GM23338 (cell line): ENCODE measurements around the gene GRID2. TPM values are rescaled to one million over a fixed set of nuclear protein-coding genes. Genes with fewer than 3 reads are reported as not detected.

ENCODE experiments used
- ATAC-seq: fragments of 200-7000 bp; cut with Tn5 transposase; 3 replicates; pipeline ENCODE4 v1.9.1; 2020
- DNase-seq: peaks from one replicate; pipeline ENCODE4 v3.0.0-alpha.2; 2015; ENCODE audit warnings: low spot score
- H2AFZ ChIP-seq: fragments of 200-600 bp; sonication (generic); 2 replicates; pipeline ENCODE4 v1.8.0; 2016; ENCODE audit warnings: antibody characterized with exemption, mild to moderate bottlenecking, moderate library complexity
- H3F3A ChIP-seq: fragments of 200-600 bp; sonication (generic); replicated peaks from 2 replicates; pipeline ENCODE4 v1.8.0; 2017; ENCODE audit warnings: antibody characterized with exemption, mixed run types, low read depth
- H3K27ac ChIP-seq: fragments of 200-600 bp; sonication (generic); 2 replicates; pipeline ENCODE4 v1.6.1; 2016; ENCODE audit warnings: low read depth
- H3K27me3 ChIP-seq: fragments of 200-600 bp; sonication (generic); 2 replicates; pipeline ENCODE4 v1.8.0; 2016; ENCODE audit warnings: mild to moderate bottlenecking, mixed run types, moderate library complexity; ENCODE audit not compliant: insufficient read depth
- H3K36me3 ChIP-seq: fragments of 200-600 bp; sonication (generic); 2 replicates; pipeline ENCODE4 v1.8.0; 2016; ENCODE audit warnings: mild to moderate bottlenecking; ENCODE audit not compliant: insufficient read depth
- H3K4me1 ChIP-seq: fragments of 200-600 bp; sonication (generic); 2 replicates; pipeline ENCODE4 v1.8.0; 2016; ENCODE audit warnings: mild to moderate bottlenecking, moderate library complexity; ENCODE audit not compliant: insufficient read depth
- H3K4me2 ChIP-seq: fragments of 200-600 bp; sonication (generic); 2 replicates; pipeline ENCODE4 v1.7.1; 2017; ENCODE audit warnings: mixed run types
- H3K4me3 ChIP-seq: fragments of 200-600 bp; sonication (generic); 2 replicates; pipeline ENCODE4 v1.6.1; 2016; ENCODE audit warnings: mixed run types
- H3K79me2 ChIP-seq: fragments of 200-600 bp; sonication (generic); replicated peaks from 2 replicates; pipeline ENCODE4 v1.8.0; 2017; ENCODE audit warnings: mild to moderate bottlenecking; ENCODE audit not compliant: insufficient read depth
- H3K9me2 ChIP-seq: fragments of 200-600 bp; sonication (generic); 2 replicates; pipeline ENCODE4 v1.8.0; 2017; ENCODE audit not compliant: insufficient read depth
- H4K20me1 ChIP-seq: fragments of 200-600 bp; sonication (generic); replicated peaks from 2 replicates; pipeline ENCODE4 v1.8.0; 2017; ENCODE audit warnings: mild to moderate bottlenecking; ENCODE audit not compliant: insufficient read depth
- H3K27ac Mint-ChIP-seq: 2 replicates; pipeline ENCODE4 v1.8.0; 2020; ENCODE audit warnings: inconsistent platforms, mild to moderate bottlenecking, moderate library complexity, mixed read lengths
- H3K27me3 Mint-ChIP-seq: 3 replicates; pipeline ENCODE4 v1.8.0; 2022; ENCODE audit warnings: low read depth, mild to moderate bottlenecking, moderate library complexity, mixed read lengths, inconsistent platforms; ENCODE audit not compliant: insufficient read depth, poor library complexity
- H3K36me3 Mint-ChIP-seq: 3 replicates; pipeline ENCODE4 v1.8.0; 2021; ENCODE audit warnings: low read depth, mild to moderate bottlenecking, inconsistent platforms, moderate library complexity, mixed read lengths
- H3K4me1 Mint-ChIP-seq: 3 replicates; pipeline ENCODE4 v1.8.0; 2020; ENCODE audit warnings: mild to moderate bottlenecking, inconsistent platforms, mixed read lengths
- H3K4me3 Mint-ChIP-seq: 3 replicates; pipeline ENCODE4 v1.8.0; 2021; ENCODE audit warnings: moderate library complexity, mild to moderate bottlenecking, inconsistent platforms, mixed read lengths
- H3K9me3 Mint-ChIP-seq: 3 replicates; pipeline ENCODE4 v1.8.0; 2020; ENCODE audit warnings: moderate library complexity, mild to moderate bottlenecking, inconsistent platforms, mixed read lengths
- CREB1 ChIP-seq: fragments of 250-450 bp; sonication (Bioruptor Pico); IDR thresholded peaks from 2 replicates; pipeline ENCODE4 v1.5.0; 2020; ENCODE audit warnings: low read depth, mild to moderate bottlenecking, moderate library complexity
- CTCF ChIP-seq, 2 experiments: fragments of 200-600 bp in 1 of 2; sonication (generic) in 1 of 2; conservative IDR thresholded peaks; 2 replicates each; pipeline versions ENCODE4 v1.5.1 to v1.6.1; 2016 to 2017; ENCODE audit warnings: antibody characterized with exemption in 2 of 2, low read depth in 2 of 2, mild to moderate bottlenecking in 2 of 2, moderate library complexity in 1 of 2
- ETS1 ChIP-seq: IDR thresholded peaks from 2 replicates; pipeline ENCODE4 v1.6.1; 2016; ENCODE audit warnings: antibody characterized with exemption
- EZH2 ChIP-seq: fragments of 200-600 bp; sonication (generic); IDR thresholded peaks from one replicate; pipeline ENCODE4 v1.8.0; 2017; ENCODE audit warnings: antibody characterized with exemption, mild to moderate bottlenecking, low read depth; ENCODE audit not compliant: unreplicated experiment
- EZH2phosphoT487 ChIP-seq: fragments of 200-600 bp; sonication (generic); IDR thresholded peaks from one replicate; pipeline ENCODE4 v1.8.1; 2018; ENCODE audit warnings: antibody characterized with exemption; ENCODE audit not compliant: unreplicated experiment
- JUNB ChIP-seq: IDR thresholded peaks from one replicate; pipeline ENCODE4 v1.6.1; 2016; ENCODE audit warnings: antibody characterized with exemption; ENCODE audit not compliant: unreplicated experiment
- NANOG ChIP-seq: IDR thresholded peaks from 2 replicates; pipeline ENCODE4 v1.6.1; 2016; ENCODE audit warnings: antibody characterized with exemption, borderline replicate concordance
- POLR2AphosphoS5 ChIP-seq: IDR thresholded peaks from 2 replicates; pipeline ENCODE4 v1.6.1; 2016; ENCODE audit warnings: antibody characterized with exemption, low read depth
- STAT1 ChIP-seq: IDR thresholded peaks from one replicate; pipeline ENCODE4 v1.6.1; 2016; ENCODE audit warnings: antibody characterized with exemption; ENCODE audit not compliant: unreplicated experiment
- ZNF114 ChIP-seq: fragments of 250-450 bp; sonication (Bioruptor Pico); IDR thresholded peaks from 2 replicates; pipeline ENCODE4 v1.5.0; 2020; ENCODE audit warnings: mild to moderate bottlenecking, moderate library complexity
- ZNF331 ChIP-seq: fragments of 250-450 bp; sonication (Bioruptor Pico); IDR thresholded peaks from 2 replicates; pipeline ENCODE4 v1.5.0; 2020; ENCODE audit warnings: low read depth, mild to moderate bottlenecking, moderate library complexity
- polyA plus RNA-seq: library from polyadenylated mRNA; unstranded; fragments of >200 nt; fragmentation: Nextera tagmentation; extraction: Ambion mirVana; gene quantifications from 2 replicates; pipeline ENCODE4 v1.2.1, GENCODE V29; 2016
- total RNA-seq: library from RNA; depleted of rRNA; stranded (reverse); fragments of >200 nt; shearing (Covaris generic); gene quantifications from 2 replicates; pipeline ENCODE4 v1.2.3, GENCODE V29; 2014
- TF ChIP-seq, protein P1 (sequence below): fragments of 250-450 bp; sonication (Bioruptor Pico); IDR thresholded peaks from 2 replicates; pipeline ENCODE4 v1.5.0; 2020; ENCODE audit warnings: mild to moderate bottlenecking, moderate library complexity
- TF ChIP-seq, protein P2 (sequence below): IDR thresholded peaks from one replicate; pipeline ENCODE4 v1.6.1; 2018; ENCODE audit warnings: antibody characterized with exemption; ENCODE audit not compliant: unreplicated experiment

Gene GRID2
- total and polyA plus RNA-seq, 2 experiments from 2014 or later = 19.9 to 65.4 TPM

- H3K9me2 ChIP-seq = no peaks in the 10 kb centered on the region
- H3K36me3 ChIP-seq = no peaks in the 10 kb centered on the region
- Mint-ChIP-seq H3K27me3 (peaks cover 2% of the 10 kb centered on the region), H3K27ac (no peak overlapping the region; the same call in 1 of the 2 replicates), H3K4me3 (no peak overlapping the region), H3K9me3 (no peaks in the 10 kb centered on the region), H3K36me3 (peaks cover 18% of the 10 kb centered on the region), H3K4me1 (peaks cover 6% of the 10 kb centered on the region; the same call in 2 of the 3 replicates)
- no peaks in the 10 kb centered on the region for H3F3A ChIP-seq
- H4K20me1 ChIP-seq = peaks cover 9% of the 10 kb centered on the region; the same call in 1 of the 2 replicates
- TF ChIP-seq CTCF (conservative IDR thresholded peaks at IDR 0.05; ENCODE audit: low read depth in 2 of 2) (no peak), JUNB (no peak), POLR2AphosphoS5 (no peak), ZNF114 (CRISPR knock-in tag) (no peak), CREB1 (CRISPR knock-in tag) (no peak), STAT1 (no peak), NANOG (no peak), EZH2phosphoT487 (no peak), EZH2 (no peak), ETS1 (no peak), ZNF331 (CRISPR knock-in tag) (no peak)
- TF ChIP-seq, protein P1, sequence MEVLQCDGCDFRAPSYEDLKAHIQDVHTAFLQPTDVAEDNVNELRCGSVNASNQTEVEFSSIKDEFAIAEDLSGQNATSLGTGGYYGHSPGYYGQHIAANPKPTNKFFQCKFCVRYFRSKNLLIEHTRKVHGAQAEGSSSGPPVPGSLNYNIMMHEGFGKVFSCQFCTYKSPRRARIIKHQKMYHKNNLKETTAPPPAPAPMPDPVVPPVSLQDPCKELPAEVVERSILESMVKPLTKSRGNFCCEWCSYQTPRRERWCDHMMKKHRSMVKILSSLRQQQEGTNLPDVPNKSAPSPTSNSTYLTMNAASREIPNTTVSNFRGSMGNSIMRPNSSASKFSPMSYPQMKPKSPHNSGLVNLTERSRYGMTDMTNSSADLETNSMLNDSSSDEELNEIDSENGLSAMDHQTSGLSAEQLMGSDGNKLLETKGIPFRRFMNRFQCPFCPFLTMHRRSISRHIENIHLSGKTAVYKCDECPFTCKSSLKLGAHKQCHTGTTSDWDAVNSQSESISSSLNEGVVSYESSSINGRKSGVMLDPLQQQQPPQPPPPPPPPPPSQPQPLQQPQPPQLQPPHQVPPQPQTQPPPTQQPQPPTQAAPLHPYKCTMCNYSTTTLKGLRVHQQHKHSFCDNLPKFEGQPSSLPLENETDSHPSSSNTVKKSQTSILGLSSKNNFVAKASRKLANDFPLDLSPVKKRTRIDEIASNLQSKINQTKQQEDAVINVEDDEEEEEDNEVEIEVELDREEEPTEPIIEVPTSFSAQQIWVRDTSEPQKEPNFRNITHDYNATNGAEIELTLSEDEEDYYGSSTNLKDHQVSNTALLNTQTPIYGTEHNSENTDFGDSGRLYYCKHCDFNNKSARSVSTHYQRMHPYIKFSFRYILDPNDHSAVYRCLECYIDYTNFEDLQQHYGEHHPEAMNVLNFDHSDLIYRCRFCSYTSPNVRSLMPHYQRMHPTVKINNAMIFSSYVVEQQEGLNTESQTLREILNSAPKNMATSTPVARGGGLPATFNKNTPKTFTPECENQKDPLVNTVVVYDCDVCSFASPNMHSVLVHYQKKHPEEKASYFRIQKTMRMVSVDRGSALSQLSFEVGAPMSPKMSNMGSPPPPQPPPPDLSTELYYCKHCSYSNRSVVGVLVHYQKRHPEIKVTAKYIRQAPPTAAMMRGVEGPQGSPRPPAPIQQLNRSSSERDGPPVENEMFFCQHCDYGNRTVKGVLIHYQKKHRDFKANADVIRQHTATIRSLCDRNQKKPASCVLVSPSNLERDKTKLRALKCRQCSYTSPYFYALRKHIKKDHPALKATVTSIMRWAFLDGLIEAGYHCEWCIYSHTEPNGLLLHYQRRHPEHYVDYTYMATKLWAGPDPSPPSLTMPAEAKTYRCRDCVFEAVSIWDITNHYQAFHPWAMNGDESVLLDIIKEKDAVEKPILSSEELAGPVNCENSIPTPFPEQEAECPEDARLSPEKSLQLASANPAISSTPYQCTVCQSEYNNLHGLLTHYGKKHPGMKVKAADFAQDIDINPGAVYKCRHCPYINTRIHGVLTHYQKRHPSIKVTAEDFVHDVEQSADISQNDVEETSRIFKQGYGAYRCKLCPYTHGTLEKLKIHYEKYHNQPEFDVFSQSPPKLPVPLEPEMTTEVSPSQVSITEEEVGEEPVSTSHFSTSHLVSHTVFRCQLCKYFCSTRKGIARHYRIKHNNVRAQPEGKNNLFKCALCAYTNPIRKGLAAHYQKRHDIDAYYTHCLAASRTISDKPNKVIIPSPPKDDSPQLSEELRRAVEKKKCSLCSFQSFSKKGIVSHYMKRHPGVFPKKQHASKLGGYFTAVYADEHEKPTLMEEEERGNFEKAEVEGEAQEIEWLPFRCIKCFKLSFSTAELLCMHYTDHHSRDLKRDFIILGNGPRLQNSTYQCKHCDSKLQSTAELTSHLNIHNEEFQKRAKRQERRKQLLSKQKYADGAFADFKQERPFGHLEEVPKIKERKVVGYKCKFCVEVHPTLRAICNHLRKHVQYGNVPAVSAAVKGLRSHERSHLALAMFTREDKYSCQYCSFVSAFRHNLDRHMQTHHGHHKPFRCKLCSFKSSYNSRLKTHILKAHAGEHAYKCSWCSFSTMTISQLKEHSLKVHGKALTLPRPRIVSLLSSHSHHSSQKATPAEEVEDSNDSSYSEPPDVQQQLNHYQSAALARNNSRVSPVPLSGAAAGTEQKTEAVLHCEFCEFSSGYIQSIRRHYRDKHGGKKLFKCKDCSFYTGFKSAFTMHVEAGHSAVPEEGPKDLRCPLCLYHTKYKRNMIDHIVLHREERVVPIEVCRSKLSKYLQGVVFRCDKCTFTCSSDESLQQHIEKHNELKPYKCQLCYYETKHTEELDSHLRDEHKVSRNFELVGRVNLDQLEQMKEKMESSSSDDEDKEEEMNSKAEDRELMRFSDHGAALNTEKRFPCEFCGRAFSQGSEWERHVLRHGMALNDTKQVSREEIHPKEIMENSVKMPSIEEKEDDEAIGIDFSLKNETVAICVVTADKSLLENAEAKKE (CRISPR knock-in tag) = no peak
- TF ChIP-seq, protein P2, sequence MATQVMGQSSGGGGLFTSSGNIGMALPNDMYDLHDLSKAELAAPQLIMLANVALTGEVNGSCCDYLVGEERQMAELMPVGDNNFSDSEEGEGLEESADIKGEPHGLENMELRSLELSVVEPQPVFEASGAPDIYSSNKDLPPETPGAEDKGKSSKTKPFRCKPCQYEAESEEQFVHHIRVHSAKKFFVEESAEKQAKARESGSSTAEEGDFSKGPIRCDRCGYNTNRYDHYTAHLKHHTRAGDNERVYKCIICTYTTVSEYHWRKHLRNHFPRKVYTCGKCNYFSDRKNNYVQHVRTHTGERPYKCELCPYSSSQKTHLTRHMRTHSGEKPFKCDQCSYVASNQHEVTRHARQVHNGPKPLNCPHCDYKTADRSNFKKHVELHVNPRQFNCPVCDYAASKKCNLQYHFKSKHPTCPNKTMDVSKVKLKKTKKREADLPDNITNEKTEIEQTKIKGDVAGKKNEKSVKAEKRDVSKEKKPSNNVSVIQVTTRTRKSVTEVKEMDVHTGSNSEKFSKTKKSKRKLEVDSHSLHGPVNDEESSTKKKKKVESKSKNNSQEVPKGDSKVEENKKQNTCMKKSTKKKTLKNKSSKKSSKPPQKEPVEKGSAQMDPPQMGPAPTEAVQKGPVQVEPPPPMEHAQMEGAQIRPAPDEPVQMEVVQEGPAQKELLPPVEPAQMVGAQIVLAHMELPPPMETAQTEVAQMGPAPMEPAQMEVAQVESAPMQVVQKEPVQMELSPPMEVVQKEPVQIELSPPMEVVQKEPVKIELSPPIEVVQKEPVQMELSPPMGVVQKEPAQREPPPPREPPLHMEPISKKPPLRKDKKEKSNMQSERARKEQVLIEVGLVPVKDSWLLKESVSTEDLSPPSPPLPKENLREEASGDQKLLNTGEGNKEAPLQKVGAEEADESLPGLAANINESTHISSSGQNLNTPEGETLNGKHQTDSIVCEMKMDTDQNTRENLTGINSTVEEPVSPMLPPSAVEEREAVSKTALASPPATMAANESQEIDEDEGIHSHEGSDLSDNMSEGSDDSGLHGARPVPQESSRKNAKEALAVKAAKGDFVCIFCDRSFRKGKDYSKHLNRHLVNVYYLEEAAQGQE = no peak
- no peak overlapping the region for H3K27ac ChIP-seq
- no peak overlapping the region for H3K4me3 ChIP-seq
- no peak overlapping the region for H3K4me2 ChIP-seq
- ATAC-seq = no peak
- peaks cover 25% of the 10 kb centered on the region for H3K79me2 ChIP-seq
- no peak overlapping the region for H2AFZ ChIP-seq
- H3K4me1 ChIP-seq = 0 out of 2 replicates have a peak, but pooled peaks cover 6% of the 10 kb centered on the region
- H3K27me3 ChIP-seq = no peaks in the 10 kb centered on the region
- no peak for DNase-seq
Observed at GRCh38 chr4:92760433-92760832, 456.7 kb downstream of the GRID2 start.
